SJSA1 (cell line): ENCODE data around the gene ADGRG7. TPM values are rescaled to one million over a fixed set of nuclear protein-coding genes. Genes with fewer than 3 reads are reported as not detected.

ENCODE experiments used
- DNase-seq, 2 experiments: peaks; one replicate each; pipeline ENCODE4 v3.0.0-alpha.2; 2015 to 2020; ENCODE audit warnings: low spot score in 2 of 2, low read depth in 1 of 2
- H3K27ac ChIP-seq: fragments of 250-450 bp; sonication (Bioruptor Pico); 2 replicates; pipeline ENCODE4 v1.5.1; 2020; ENCODE audit warnings: mild to moderate bottlenecking, moderate library complexity
- H3K27me3 ChIP-seq: fragments of 250-450 bp; sonication (Bioruptor Pico); replicated peaks from 2 replicates; pipeline ENCODE4 v1.5.1; 2020; ENCODE audit warnings: mild to moderate bottlenecking, moderate library complexity
- H3K36me3 ChIP-seq: fragments of 250-450 bp; sonication (Bioruptor Pico); 2 replicates; pipeline ENCODE4 v1.5.1; 2020; ENCODE audit warnings: mild to moderate bottlenecking
- H3K4me1 ChIP-seq: fragments of 250-450 bp; sonication (Bioruptor Pico); replicated peaks from 2 replicates; pipeline ENCODE4 v1.6.1; 2021; ENCODE audit warnings: mild to moderate bottlenecking
- H3K4me3 ChIP-seq: fragments of 250-450 bp; sonication (Bioruptor Pico); 2 replicates; pipeline ENCODE4 v1.5.1; 2020; ENCODE audit warnings: mild to moderate bottlenecking
- H3K9me3 ChIP-seq: fragments of 250-450 bp; sonication (Bioruptor Pico); replicated peaks from 2 replicates; pipeline ENCODE4 v1.5.1; 2020; ENCODE audit warnings: mild to moderate bottlenecking
- total RNA-seq: library from RNA; depleted of rRNA; stranded (reverse); fragments of >200 nt; shearing (Covaris generic); gene quantifications from 2 replicates; pipeline ENCODE4 v1.2.3, GENCODE V29; 2014

ADGRG7 gene
- total RNA-seq, 1 experiment from 2014 or later = not detected

DNA sequence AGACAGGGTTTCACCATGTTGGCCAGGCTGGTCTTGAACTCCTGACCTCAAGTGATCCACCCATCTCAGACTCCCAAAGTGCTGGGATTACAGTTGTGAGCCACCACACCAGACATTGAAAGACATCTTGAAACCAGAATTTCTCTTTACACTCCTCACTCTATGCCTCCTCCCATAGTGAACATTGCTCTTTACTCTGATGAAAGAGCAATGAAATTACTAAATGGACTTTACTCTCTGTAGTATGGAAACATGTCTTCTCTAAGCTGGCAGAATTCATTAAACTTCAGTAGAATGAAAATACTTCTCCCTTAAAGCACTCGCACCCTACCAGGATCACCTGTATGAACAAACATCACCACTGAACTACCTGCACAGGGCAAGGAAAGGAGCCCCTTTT, 72.1 kb downstream of the ADGRG7 start:
- H3K4me1 ChIP-seq = no peaks in the 10 kb centered on the region
- H3K36me3 ChIP-seq = no peaks in the 10 kb centered on the region
- DNase-seq = no peak
- no peak overlapping the region for H3K27ac ChIP-seq
- no peak overlapping the region for H3K4me3 ChIP-seq
- no peaks in the 10 kb centered on the region for H3K27me3 ChIP-seq
- no peaks in the 10 kb centered on the region for H3K9me3 ChIP-seq

DNA sequence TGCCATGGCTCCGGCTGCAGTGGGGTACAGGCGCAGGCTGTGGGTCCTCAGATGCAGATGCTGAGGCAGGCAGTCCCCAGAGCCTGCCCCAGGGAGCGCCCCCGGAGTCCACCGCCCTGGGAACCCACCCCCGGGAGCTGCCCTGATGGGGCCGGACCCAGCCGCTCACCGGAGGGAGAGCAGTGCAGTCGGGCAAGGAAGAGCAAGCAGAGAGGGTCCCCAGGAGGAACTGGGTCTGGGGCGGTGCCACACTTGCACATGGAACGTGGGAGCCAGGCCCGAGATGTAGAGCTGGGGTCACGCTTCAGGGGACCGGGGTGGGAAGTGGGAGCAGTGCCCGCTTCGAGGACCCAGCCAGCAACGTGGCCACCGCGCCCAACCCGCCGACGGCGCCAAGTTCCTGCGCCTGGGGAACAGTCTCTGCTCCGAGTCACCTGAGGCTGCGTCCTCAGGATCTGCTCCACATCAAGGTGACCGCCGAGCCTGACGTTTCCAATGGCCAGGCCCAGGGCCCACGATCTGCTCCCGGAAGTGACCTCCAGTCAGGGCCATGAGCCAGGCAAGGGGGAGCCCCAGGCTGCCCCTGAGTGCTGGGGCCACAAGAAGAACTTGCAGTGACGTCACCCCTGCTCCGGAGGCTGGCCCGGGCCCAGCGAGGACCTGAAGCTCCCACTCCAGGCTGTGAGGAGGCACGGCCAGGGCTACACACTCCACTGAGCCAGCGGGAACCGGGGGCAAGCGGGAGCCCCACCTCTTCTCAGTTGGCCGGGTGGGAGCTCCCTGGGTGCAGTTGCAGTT, 72.9 kb downstream of the ADGRG7 start:
- DNase-seq = no peak
- Histone ChIP-seq H3K4me3 (no peak overlapping the region), H3K27me3 (no peaks in the 10 kb centered on the region), H3K27ac (no peak overlapping the region), H3K9me3 (no peaks in the 10 kb centered on the region), H3K36me3 (no peaks in the 10 kb centered on the region), H3K4me1 (no peaks in the 10 kb centered on the region)

DNA sequence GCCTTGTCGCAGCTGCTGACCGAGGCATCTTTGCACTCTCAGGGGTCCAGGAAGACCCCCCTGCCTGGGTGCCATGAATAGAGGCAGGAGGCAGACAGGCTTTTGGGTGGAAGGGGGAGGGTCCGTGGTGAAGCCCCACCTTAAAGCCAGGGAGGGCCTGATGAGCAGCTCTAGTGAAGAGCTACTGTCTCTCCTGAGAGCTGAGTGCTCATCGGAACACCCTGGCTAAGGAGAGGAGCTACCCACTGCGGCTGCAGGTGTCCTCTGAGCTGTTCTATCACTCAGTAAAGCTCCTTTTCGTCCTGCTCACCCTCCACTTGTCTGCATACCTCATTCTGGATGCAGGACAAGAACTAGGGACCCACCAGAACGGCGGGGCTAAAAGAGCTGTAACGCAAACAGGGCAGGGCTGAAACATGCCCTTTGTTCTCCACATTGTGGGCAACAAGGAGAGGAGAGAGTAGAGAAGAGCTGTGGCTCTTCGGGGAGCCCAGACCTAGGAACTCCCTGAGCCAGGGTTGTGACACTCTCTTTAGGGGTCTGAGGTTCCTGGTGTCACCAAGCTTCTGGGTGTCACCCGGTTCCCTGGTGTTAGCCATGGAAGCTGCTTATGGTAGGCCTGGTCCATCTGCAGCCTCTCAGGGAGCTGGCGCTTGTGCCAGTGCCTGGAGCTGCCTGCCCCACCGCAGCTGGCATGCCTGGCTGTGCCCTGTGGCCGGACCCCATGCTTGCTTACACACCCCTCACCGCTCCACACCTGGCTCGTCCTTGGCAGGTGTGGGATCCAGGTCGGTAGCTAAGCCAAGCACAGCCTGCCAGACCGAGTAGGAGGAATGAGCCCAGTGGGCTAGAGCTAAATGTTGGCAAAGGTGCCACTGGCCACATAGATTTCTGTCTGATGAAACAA, 73.7 kb downstream of the ADGRG7 start:
- Histone ChIP-seq H3K4me1 (no peaks in the 10 kb centered on the region), H3K36me3 (no peaks in the 10 kb centered on the region), H3K9me3 (no peaks in the 10 kb centered on the region), H3K27me3 (no peaks in the 10 kb centered on the region), H3K4me3 (no peak overlapping the region), H3K27ac (no peak overlapping the region)
- DNase-seq = no peak

DNA sequence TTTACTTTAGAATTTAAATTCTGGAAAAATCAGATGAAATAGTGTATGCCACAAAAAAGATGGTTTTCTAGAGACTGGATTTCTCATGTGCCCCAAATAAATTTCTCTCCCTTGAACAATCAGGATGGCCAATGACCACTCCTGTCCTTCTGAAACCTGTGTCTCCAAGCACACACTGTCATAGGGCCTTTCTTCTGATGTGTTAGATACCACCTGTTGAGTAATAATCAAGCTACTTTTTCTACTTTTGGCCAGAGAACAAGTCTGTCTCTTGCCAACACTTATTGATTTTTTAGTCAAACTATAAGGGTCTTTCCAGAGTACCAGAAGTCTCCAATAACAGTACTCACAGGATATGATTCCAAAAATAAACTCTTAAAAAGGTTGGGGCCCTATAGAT, 83.8 kb downstream of the ADGRG7 start:
- Histone ChIP-seq H3K27me3 (peaks cover 11% of the 10 kb centered on the region), H3K36me3 (no peaks in the 10 kb centered on the region), H3K27ac (no peak overlapping the region), H3K4me3 (no peak overlapping the region), H3K4me1 (no peaks in the 10 kb centered on the region), H3K9me3 (no peaks in the 10 kb centered on the region)
- DNase-seq = no peak

DNA sequence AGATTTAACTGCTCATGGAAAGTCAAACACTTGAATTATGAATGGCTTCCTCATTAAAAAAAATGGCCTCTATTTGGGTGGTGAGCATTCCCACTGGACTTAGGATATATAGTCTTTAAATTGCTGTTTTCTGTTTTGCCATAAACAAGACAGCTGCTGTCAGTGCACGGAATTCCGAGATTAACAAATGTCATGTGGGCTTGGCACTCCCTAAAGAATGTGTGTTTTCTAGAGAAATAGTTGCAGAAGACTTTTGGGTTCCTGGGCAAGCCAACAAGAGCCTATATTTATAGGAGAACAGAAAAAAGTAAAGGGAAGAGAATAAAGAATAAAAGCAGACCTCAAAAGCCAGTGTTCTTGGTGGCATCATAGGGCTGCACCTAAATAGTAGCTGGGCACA, 86.3 kb downstream of the ADGRG7 start:
- peaks cover 13% of the 10 kb centered on the region for H3K27me3 ChIP-seq
- no peaks in the 10 kb centered on the region for H3K36me3 ChIP-seq
- no peak for DNase-seq
- no peak overlapping the region for H3K4me3 ChIP-seq
- no peak overlapping the region for H3K27ac ChIP-seq
- H3K9me3 ChIP-seq = no peaks in the 10 kb centered on the region
- no peaks in the 10 kb centered on the region for H3K4me1 ChIP-seq

DNA sequence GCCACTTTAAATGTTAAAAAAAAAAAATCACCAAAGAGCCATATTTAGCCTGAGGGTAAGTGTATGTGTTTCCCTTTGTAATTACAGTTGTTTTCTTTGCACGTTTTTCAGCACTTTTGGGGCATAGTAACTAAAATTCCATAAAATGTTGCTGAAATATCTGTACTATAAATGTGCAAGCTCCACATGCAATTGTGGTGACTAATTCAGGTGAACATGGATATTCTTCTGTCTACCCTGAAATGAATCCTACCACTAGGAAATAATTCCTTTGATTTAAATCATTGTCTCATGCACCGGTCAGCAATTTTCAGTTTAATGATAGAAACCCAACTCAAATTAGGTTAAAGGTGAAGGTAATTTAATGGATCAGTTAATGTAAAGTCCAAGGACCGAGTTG, 86.8 kb downstream of the ADGRG7 start:
- Histone ChIP-seq H3K27ac (no peak overlapping the region), H3K36me3 (no peaks in the 10 kb centered on the region), H3K27me3 (peaks cover 13% of the 10 kb centered on the region), H3K9me3 (no peaks in the 10 kb centered on the region), H3K4me1 (no peaks in the 10 kb centered on the region), H3K4me3 (no peak overlapping the region)
- no peak for DNase-seq

DNA sequence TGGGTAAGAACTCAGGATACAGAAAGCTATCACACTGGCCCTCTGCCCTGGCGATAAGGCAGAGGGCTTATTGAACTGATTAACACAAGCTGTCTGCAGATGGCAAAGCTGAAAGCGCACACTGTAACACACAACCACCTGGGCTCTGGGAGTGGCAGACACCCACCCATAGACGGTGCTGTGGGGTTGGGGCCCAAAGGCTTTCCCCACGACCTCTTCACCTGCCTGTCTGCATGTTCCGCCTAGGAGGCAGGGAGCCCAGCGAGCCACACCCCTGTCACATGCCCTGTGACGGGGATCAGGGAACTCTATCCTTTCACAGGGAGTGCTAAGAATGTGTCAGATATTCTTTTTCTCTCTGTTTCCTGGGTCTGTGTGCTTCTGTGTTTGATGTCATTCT, 87.8 kb downstream of the ADGRG7 start:
- peaks cover 13% of the 10 kb centered on the region for H3K27me3 ChIP-seq
- no peaks in the 10 kb centered on the region for H3K9me3 ChIP-seq
- no peaks in the 10 kb centered on the region for H3K4me1 ChIP-seq
- DNase-seq = no peak
- no peak overlapping the region for H3K4me3 ChIP-seq
- no peak overlapping the region for H3K27ac ChIP-seq
- H3K36me3 ChIP-seq = no peaks in the 10 kb centered on the region

DNA sequence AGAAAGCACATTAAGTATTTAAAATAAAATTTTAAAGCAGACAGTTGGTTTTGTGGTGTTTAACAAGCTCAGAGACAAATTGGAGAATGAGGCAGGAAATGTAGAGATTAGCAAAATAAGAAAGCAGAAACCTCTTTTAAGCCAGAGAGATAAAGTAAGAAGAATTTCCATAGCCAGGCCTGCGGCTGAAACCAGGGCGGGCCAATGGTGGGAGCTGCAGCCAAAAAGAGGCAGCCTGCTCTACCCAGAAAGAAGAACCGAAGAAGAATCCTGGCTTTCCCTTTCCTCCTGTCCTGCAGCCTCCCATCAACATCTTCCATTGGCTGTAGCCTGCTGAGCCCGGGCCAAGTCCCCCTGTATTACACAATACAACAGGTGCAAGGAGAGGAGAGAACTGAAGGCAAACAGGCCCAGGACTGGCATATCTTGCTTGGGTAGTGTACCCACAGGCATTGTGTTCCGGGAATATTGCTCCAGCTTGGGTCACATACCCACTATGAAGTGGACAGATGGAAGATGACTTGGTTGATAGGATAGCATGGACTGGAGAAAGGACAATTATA, 88.4 kb downstream of the ADGRG7 start:
- DNase-seq = no peak

DNA sequence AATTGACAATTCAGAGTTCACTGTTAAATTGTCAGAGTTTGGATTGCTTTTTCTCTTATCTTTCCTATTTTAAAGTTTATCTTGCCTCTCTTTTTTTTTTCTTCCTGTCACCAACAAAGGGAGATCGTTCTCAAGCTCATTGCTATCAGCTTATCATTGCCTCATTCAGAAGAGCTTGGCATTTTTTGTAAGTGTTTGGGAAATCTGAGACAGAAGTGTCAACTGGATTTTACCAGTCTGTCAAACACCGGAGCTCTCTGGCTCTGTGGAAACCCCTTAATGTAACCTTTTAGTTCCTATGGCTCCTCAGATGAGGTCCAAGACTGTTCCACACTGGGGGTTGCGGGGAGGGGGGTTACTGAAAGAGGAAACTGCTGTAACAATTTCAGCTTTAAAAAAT, 89.3 kb downstream of the ADGRG7 start:
- no peaks in the 10 kb centered on the region for H3K9me3 ChIP-seq

More for the DNA sequence above, 88.4 kb downstream of the ADGRG7 start:
- Histone ChIP-seq H3K4me3 (no peak overlapping the region), H3K9me3 (no peaks in the 10 kb centered on the region), H3K27ac (no peak overlapping the region), H3K4me1 (no peaks in the 10 kb centered on the region), H3K27me3 (peaks cover 13% of the 10 kb centered on the region), H3K36me3 (no peaks in the 10 kb centered on the region)

DNA sequence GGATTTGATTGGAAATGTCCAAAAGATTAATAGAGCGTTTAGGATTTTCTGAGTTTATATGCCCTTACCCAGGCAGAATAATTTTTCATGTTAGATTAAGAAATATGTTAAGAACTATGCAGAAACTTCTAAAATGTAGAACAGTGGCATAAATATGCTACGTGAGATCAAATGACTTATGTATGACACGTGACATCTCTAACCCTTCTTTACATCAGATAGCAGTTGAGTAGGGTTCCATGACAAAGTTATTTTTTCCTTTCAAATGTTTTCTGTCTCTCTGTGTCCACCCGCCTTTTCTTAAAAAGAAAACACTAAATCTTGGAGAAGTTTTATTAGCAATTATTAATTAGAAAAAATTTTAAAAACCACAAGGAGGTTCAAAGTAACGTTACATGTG, 91.3 kb downstream of the ADGRG7 start:
- Histone ChIP-seq H3K27ac (no peak overlapping the region), H3K4me3 (no peak overlapping the region), H3K4me1 (no peaks in the 10 kb centered on the region), H3K9me3 (no peaks in the 10 kb centered on the region), H3K36me3 (no peaks in the 10 kb centered on the region), H3K27me3 (peaks cover 2% of the 10 kb centered on the region; the same call in 1 of the 2 replicates)
- DNase-seq = no peak

More for the DNA sequence above, 89.3 kb downstream of the ADGRG7 start:
- no peak overlapping the region for H3K27ac ChIP-seq
- no peaks in the 10 kb centered on the region for H3K36me3 ChIP-seq
- H3K4me1 ChIP-seq = no peaks in the 10 kb centered on the region
- H3K27me3 ChIP-seq = peaks cover 11% of the 10 kb centered on the region
- no peak for DNase-seq
- H3K4me3 ChIP-seq = no peak overlapping the region

DNA sequence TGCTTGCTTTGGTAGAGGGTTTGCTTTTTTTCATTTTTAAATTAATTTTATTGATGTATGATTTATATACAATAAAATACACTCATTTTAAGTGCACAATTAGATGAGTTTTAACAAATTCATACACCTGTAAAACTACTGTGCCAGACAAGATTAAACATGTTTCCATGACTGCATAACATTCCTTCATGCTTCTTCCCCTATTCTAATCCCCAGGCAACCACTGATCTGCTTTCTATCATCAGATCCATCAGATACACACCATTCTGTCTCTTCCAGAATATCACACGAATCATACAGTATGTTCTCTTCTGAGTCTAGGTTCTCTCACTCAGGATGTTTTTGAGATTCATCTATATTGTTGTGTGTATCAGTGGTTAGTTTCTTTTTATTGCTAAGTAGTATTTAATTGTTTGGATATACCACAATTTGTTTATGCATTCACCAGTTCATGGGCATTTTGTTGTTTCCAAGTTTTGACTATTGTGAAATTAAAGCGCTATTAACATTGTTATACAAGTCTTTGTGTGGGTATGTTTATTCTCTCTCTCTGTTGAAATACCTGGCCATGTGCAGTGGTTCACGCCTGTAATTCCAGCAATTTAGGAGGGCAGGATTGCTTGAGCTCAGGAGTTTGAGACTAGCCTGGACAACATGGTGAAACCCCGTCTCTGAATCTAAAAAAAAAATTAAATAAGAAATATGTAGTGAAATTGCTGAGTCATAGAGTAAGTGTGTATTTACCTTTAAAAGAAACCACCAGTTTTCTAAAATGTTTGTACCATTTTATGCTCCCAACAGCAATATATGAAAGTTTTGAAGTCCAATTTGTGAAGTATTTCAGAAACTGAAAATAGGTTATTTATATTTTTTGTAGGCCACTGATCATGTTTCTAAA, 92.9 kb downstream of the ADGRG7 start:
- H3K27ac ChIP-seq = no peak overlapping the region
- H3K4me1 ChIP-seq = no peaks in the 10 kb centered on the region
- no peaks in the 10 kb centered on the region for H3K9me3 ChIP-seq
- H3K4me3 ChIP-seq = no peak overlapping the region
- no peak for DNase-seq
- peaks cover 2% of the 10 kb centered on the region; the same call in 1 of the 2 replicates for H3K27me3 ChIP-seq
- no peaks in the 10 kb centered on the region for H3K36me3 ChIP-seq

DNA sequence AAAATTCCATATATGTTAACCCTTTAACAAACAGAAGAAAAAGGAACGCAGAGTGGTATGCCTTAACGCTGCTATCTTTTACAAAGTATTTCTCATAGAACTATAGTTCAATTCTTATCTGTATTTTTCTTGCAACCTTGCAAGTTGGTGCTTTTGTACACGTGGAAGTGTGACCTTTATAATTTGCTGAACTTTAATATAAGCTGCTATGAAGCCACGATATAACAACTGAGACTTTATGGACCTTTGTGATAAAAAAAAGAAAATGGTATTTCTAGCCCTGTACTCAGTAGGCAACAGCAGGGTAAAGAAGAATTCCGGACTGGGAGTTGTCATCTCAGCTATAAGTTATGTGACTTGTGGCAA, 93.6 kb downstream of the ADGRG7 start:
- no peak for DNase-seq
- Histone ChIP-seq H3K4me1 (no peaks in the 10 kb centered on the region), H3K4me3 (no peak overlapping the region), H3K27me3 (peaks cover 2% of the 10 kb centered on the region; the same call in 1 of the 2 replicates), H3K9me3 (no peaks in the 10 kb centered on the region), H3K36me3 (no peaks in the 10 kb centered on the region), H3K27ac (no peak overlapping the region)

DNA sequence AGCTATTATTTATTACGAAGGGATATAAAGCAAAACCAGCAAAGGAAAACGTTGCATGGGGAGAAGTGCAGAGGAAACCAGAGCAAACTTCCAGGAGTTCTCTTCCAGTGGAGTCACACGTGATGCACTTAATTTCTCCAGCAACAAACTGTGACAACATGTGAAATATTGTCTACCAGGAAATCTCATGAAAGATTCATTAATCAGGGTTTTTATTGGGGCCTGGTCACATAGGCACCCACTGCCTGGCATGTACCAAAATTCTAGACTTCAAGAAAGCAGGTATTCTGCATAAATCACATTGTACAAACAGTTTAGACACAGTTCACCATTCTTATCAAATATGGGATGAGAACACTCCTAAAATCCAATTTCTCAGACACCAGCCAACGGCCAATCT, 94.5 kb downstream of the ADGRG7 start:
- peaks cover 4% of the 10 kb centered on the region; the same call in 1 of the 2 replicates for H3K4me1 ChIP-seq
- DNase-seq = no peak
- no peak overlapping the region for H3K27ac ChIP-seq
- no peaks in the 10 kb centered on the region for H3K36me3 ChIP-seq
- peaks cover 2% of the 10 kb centered on the region; the same call in 1 of the 2 replicates for H3K27me3 ChIP-seq
- H3K4me3 ChIP-seq = no peak overlapping the region
- H3K9me3 ChIP-seq = no peaks in the 10 kb centered on the region
